CD14-positive monocyte (primary cell): Measurements from ENCODE around the gene EGR2. TPM values are rescaled to one million over a fixed set of nuclear protein-coding genes. Genes with fewer than 3 reads are reported as not detected.

ENCODE experiments used
- DNase-seq, 3 donors: peaks; one replicate each; pipeline ENCODE4 v3.0.0-alpha.2; 2011 to 2022
- H2AFZ ChIP-seq: 2 replicates; pipeline ENCODE4 v1.6.0; 2012; ENCODE audit warnings: mild to moderate bottlenecking, low read depth, low read length, inconsistent platforms; ENCODE audit not compliant: insufficient read depth, poor library complexity, severe bottlenecking
- H3K27ac ChIP-seq, 2 donors: 1 replicate in 1 of 2; 2 replicates in 1 of 2; pipeline ENCODE4 v1.5.1; 2012 to 2013; ENCODE audit warnings: low read length in 2 of 2, control low read depth in 1 of 2, inconsistent platforms in 1 of 2, low read depth in 1 of 2, mild to moderate bottlenecking in 1 of 2
- H3K27me3 ChIP-seq, 2 donors: one replicate each; pipeline versions ENCODE4 v1.6.0 to v1.6.1; 2011 to 2013; ENCODE audit warnings: low read length in 2 of 2; ENCODE audit not compliant: control insufficient read depth in 2 of 2, insufficient read depth in 2 of 2
- H3K36me3 ChIP-seq, 2 donors: replicated peaks in 1 of 2; 1 replicate in 1 of 2; 2 replicates in 1 of 2; pipeline versions ENCODE4 v1.5.1 to v1.6.1; 2012 to 2013; ENCODE audit warnings: low read length in 2 of 2, control low read depth in 1 of 2, inconsistent platforms in 1 of 2, mild to moderate bottlenecking in 1 of 2; ENCODE audit not compliant: insufficient read depth in 2 of 2, control insufficient read depth in 1 of 2
- H3K4me1 ChIP-seq, 2 donors: 1 replicate in 1 of 2; 2 replicates in 1 of 2; pipeline versions ENCODE4 v1.5.1 to v1.6.1; 2012 to 2013; ENCODE audit warnings: low read length in 2 of 2, control low read depth in 1 of 2, inconsistent platforms in 1 of 2, mild to moderate bottlenecking in 1 of 2, moderate library complexity in 1 of 2; ENCODE audit not compliant: insufficient read depth in 2 of 2, control insufficient read depth in 1 of 2
- H3K4me2 ChIP-seq: replicated peaks from 2 replicates; pipeline ENCODE3; 2012; ENCODE audit warnings: low read length, moderate library complexity, mild to moderate bottlenecking; ENCODE audit not compliant: poor library complexity, severe bottlenecking; ENCODE audit errors: extremely low read depth
- H3K4me3 ChIP-seq, 3 experiments: fragments of 200-600 bp in 1 of 3; sonication (generic) in 1 of 3; replicated peaks in 1 of 3; 1 replicate in 2 of 3; 2 replicates in 1 of 3; pipeline ENCODE4 v1.5.1; 2011 to 2013; ENCODE audit warnings: low read length in 3 of 3, mild to moderate bottlenecking in 3 of 3, control low read depth in 2 of 3, low read depth in 2 of 3, inconsistent platforms in 1 of 3, moderate library complexity in 1 of 3
- H3K79me2 ChIP-seq: 2 replicates; pipeline ENCODE4 v1.6.0; 2012; ENCODE audit warnings: mild to moderate bottlenecking, control low read depth, inconsistent platforms, low read length, moderate library complexity; ENCODE audit not compliant: insufficient read depth
- H3K9ac ChIP-seq: 2 replicates; pipeline ENCODE4 v1.6.0; 2017; ENCODE audit warnings: low read length, mild to moderate bottlenecking; ENCODE audit not compliant: insufficient read depth, poor library complexity, severe bottlenecking
- H3K9me3 ChIP-seq, 2 donors: replicated peaks in 1 of 2; 1 replicate in 1 of 2; 2 replicates in 1 of 2; pipeline versions ENCODE4 v1.5.1 to v1.6.1; 2012 to 2013; ENCODE audit warnings: low read length in 2 of 2, control low read depth in 1 of 2; ENCODE audit not compliant: control insufficient read depth in 1 of 2, insufficient read depth in 1 of 2
- H4K20me1 ChIP-seq: 2 replicates; pipeline ENCODE4 v1.6.0; 2012; ENCODE audit warnings: mild to moderate bottlenecking, low read length, control low read depth, moderate library complexity; ENCODE audit not compliant: insufficient read depth
- H3K27ac Mint-ChIP-seq, 7 donors: one replicate each; pipeline ENCODE4 v1.8.0; 2020; ENCODE audit warnings: mild to moderate bottlenecking in 7 of 7, mixed read lengths in 7 of 7, moderate library complexity in 6 of 7, inconsistent platforms in 2 of 7
- H3K27me3 Mint-ChIP-seq, 3 donors: one replicate each; pipeline ENCODE4 v1.8.0; 2021 to 2022; ENCODE audit warnings: low read depth in 3 of 3, mild to moderate bottlenecking in 3 of 3, mixed read lengths in 3 of 3, moderate library complexity in 3 of 3, inconsistent platforms in 1 of 3
- H3K36me3 Mint-ChIP-seq, 2 donors: one replicate each; pipeline ENCODE4 v1.8.0; 2020; ENCODE audit warnings: mixed read lengths in 2 of 2, inconsistent platforms in 1 of 2, mild to moderate bottlenecking in 1 of 2
- H3K4me1 Mint-ChIP-seq: one replicate; pipeline ENCODE4 v1.8.0; 2020; ENCODE audit warnings: mild to moderate bottlenecking, mixed read lengths
- H3K4me3 Mint-ChIP-seq, 2 donors: one replicate each; pipeline ENCODE4 v1.8.0; 2020; ENCODE audit warnings: mild to moderate bottlenecking in 2 of 2, mixed read lengths in 2 of 2, moderate library complexity in 1 of 2
- H3K9me3 Mint-ChIP-seq, 7 donors: one replicate each; pipeline ENCODE4 v1.8.0; 2020 to 2022; ENCODE audit warnings: mixed read lengths in 7 of 7, mild to moderate bottlenecking in 6 of 7, moderate library complexity in 6 of 7, inconsistent platforms in 2 of 7
- CTCF ChIP-seq: fragments of 200-600 bp; IDR thresholded peaks from one replicate; pipeline ENCODE4 v1.8.0; 2022; ENCODE audit warnings: antibody characterized with exemption, mild to moderate bottlenecking
- WGBS: methylation state at CpG from one replicate; pipeline ENCODE4 v1.1.5; 2013; ENCODE audit warnings: missing lambda C conversion rate; ENCODE audit not compliant: insufficient coverage; 5-methylcytosine and 5-hydroxymethylcytosine counted together
- intact Hi-C, 2 donors: fragments of 100-400 bp; cut with micrococcal nuclease; formaldehyde crosslinking; loops; one replicate each; pipeline versions ENCODE4 v1.15.0 to v1.15.1; 2023
- polyA plus RNA-seq, 3 donors: library from polyadenylated mRNA; depleted of rRNA in 1 of 3; unstranded in 2 of 3; stranded (reverse) in 1 of 3; fragments of 300-500 nt in 2 of 3; fragments of >200 nt in 1 of 3; fragmentation: Illumina TruSeq in 2 of 3; gene quantifications; 1 replicate in 2 of 3; 2 replicates in 1 of 3; pipeline ENCODE4 v1.2.3, GENCODE V29; 2012 to 2021

EGR2 gene
- polyA plus RNA-seq, 3 donors, result 9.9 to 54.9 (median 10.3) TPM

DNA sequence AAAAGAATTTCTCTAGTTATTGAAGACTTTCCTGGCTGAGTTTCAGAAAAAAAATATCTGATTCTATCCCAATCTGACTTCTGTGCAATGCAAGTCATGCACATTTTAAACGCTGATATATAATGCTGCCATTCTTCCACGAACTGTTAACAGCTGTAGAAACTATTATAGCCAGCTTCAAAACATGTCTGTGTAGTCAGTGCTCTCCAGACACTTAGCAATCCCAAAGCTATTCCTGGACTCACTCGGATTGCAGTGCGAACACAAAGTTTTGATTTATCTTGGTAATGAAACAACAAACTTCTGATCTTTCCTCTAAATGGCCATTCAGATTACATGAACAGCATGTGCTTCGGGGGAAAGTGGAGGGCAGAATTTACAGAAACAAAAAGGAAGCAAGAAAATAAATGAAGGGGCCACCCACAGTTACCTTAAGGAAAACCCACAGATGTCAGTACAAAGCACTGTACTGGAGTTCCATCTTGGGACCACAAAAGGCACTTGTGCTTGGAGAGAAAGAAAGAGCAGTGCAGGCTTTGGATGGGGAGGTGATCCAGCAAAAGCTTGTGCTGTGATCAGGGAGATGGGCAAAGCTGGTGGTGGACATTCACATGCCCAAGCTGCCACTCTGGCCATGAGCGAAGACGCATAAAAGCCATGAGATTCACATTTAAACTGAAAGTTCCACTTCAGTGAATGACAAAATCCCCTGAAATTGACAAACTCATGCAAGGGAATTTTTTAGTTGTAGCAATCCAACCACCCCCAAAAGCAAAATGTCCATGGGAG is 43.8 kb downstream of the EGR2 start:
- Histone ChIP-seq H3K27me3 (peaks cover 0 to 5% of the 10 kb centered on the region in 2 donors), H3K4me2 (no peak overlapping the region), H3K27ac (no peak overlapping the region), H3K9ac (no peak overlapping the region), H3K36me3 (no peaks in the 10 kb centered on the region), H3K79me2 (no peaks in the 10 kb centered on the region), H2AFZ (no peak overlapping the region), H3K4me3 (no peak overlapping the region), H4K20me1 (no peaks in the 10 kb centered on the region), H3K4me1 (no peaks in the 10 kb centered on the region), H3K9me3 (no peaks in the 10 kb centered on the region)
- no peak overlapping the region for H3K27ac Mint-ChIP-seq
- H3K27me3 Mint-ChIP-seq, result peaks cover 7 to 10% (median 7%) of the 10 kb centered on the region in 3 donors
- peaks cover 0 to 6% (median 3%) of the 10 kb centered on the region in 7 donors for H3K9me3 Mint-ChIP-seq
- no peaks in the 10 kb centered on the region for H3K36me3 Mint-ChIP-seq
- WGBS, result 91% methylated on average over 4 of the region's 7 CpGs
- H3K4me1 Mint-ChIP-seq, result peaks cover 2% of the 10 kb centered on the region
- DNase-seq, result peak in 1 of 3 donors; percentile 31
- no peak overlapping the region for H3K4me3 Mint-ChIP-seq
- intact Hi-C loops, result no loop called here
- TF ChIP-seq CTCF, result no peak

- no peaks in the 10 kb centered on the region for H3K9me3 ChIP-seq
- H3K9me3 Mint-ChIP-seq, result peaks cover 0 to 2% (median under 1%) of the 10 kb centered on the region in 7 donors
- no peak overlapping the region for H3K27ac ChIP-seq
- no peak for TF ChIP-seq CTCF
- H2AFZ ChIP-seq, result no peak overlapping the region
- intact Hi-C loops, result no loop called here
- H3K79me2 ChIP-seq, result no peaks in the 10 kb centered on the region
- DNase-seq, result no peak
- peaks cover 2% of the 10 kb centered on the region for H3K4me1 Mint-ChIP-seq
- no peak overlapping the region for H3K4me3 ChIP-seq
- no peak overlapping the region for H3K4me2 ChIP-seq
- 100% methylated on average over 1 of the region's 1 CpG for WGBS
- no peaks in the 10 kb centered on the region for H3K36me3 Mint-ChIP-seq
- no peaks in the 10 kb centered on the region for H3K36me3 ChIP-seq
- peaks cover 0 to 4% of the 10 kb centered on the region in 2 donors for H3K27me3 ChIP-seq
- H3K27me3 Mint-ChIP-seq, result peaks cover 1 to 12% (median 6%) of the 10 kb centered on the region in 3 donors
- H4K20me1 ChIP-seq, result no peaks in the 10 kb centered on the region
- H3K9ac ChIP-seq, result no peak overlapping the region
- no peak overlapping the region for H3K27ac Mint-ChIP-seq
- H3K4me1 ChIP-seq, result no peaks in the 10 kb centered on the region
- no peak overlapping the region for H3K4me3 Mint-ChIP-seq
Observed at GRCh38 chr10:62769574-62770242, 46.5 kb downstream of the EGR2 start.
